SH-SY5Y (cell line): ENCODE measurements around the gene FAM83G.

Experiments
- GATA2 ChIP-seq: IDR thresholded peaks from 2 replicates; pipeline ENCODE4 v1.6.1; 2011; ENCODE audit warnings: mild to moderate bottlenecking, low read depth, low read length
- GATA3 ChIP-seq: IDR thresholded peaks from 2 replicates; pipeline ENCODE4 v1.6.1; 2011; ENCODE audit warnings: low read depth, mild to moderate bottlenecking, low read length, moderate library complexity

DNA sequence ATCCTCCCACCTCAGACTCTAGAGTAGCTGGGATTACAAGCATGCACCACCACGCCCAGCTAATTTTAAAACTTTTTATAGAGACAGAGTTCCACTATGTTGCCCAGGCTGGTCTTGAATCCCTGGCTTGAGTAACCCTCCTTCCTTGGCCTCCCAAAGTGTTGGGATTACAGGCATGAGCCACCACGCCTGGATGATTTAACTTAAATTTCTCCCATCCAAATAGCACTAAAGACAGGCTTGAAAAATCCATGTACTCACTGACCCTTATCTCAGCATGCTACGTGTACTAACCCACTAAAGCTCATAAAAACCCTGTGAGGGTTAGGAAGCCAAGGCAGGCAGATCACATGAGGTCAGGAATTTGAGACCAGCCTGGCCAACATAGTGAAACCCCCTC is 48.0 kb downstream of the FAM83G start:
- TF ChIP-seq GATA2 (no peak), GATA3 (no peak)
